Activated CD8-positive, alpha-beta memory T cell treated with anti-CD3 and anti-CD28 coated beads for 1 hour (primary cell): ENCODE results near the gene OPRM1.
"Not testable (repeated sequence)": the region's sequence is repeated elsewhere in the genome, so short reads cannot be mapped to it uniquely, and the experiment has no call there.

Source experiments
- DNase-seq, 2 donors: peaks; one replicate each; pipeline ENCODE4 v3.0.0-alpha.2; 2020; ENCODE audit warnings: low read depth in 1 of 2; ENCODE audit errors: extremely low read depth in 1 of 2

Gene OPRM1

DNA sequence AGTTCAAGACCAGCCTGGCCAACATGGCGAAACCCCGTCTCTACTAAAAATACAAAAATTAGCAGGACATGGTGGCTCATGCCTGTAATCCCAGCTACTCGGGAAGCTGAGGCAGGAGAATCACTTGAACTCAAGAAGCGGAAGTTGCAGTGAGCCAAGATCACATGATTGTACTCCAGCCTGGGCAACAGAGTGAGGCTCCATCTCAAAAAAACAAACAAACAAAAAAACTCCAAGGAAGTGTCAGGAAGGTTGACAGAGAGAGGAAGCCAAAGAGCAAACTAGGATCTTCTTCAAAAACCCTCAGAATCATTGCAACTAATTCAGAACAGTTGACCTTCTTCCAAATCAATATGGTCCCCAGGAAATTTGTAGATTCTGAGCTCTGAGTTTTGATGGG lies 162.6 kb downstream of the OPRM1 start:
- DNase-seq: not testable (repeated sequence)

DNA sequence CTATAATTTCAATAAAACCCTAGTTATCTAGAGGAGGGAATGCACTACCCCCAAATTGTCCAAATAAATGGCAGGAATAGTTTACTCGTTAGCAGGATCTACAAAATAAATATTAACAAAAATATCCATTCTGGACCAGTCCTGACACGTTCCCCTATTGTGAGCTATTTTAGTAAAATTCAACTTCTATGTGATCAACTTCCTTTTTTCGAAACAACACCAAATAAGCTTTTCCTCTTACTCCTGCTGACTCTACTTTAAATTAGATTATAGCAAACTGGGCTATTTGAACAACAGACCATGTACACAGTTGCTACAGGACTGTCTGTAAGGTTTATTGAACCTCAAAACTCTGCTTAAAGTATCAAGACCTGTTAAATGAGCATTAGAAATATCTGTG lies 163.3 kb downstream of the OPRM1 start:
- DNase-seq: no peak

DNA sequence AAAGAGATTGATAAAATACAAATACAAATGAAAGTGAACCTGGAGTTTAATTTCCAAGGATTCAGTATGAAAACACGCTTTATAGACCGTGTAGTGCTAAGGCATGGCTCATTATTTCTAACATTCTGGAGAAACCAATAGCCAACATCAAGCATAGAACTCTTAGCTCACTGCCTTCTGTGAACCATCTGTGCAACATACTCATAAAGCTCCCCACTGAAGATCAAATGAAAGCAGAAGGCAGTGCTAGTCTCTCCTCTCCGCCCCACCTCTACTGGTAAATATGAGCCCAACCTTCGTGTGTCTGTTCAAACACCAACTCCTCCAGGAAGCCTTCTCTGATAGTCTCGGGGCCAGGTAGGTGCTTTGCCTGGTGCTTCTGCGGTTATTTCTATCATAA lies 163.9 kb downstream of the OPRM1 start:
- no peak for DNase-seq

DNA sequence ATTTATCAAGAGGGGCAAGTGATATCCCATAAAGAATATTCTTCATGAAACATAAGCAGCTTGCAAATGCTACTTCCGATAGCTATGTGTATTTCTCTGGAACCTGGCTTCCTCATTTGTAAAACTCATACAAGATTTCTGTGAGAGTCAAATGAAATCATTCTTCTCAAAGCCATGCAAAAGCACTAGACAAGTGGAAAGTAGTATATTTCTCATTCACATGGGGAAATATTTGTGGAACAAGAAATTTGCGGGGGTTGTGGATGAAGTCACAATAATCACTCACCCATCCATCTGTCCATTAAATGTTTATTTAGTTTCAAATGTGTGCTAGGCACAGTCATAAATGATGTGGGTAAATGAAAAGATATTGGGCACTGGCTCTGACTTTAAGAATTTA lies 167.1 kb downstream of the OPRM1 start:
- DNase-seq: no peak

DNA sequence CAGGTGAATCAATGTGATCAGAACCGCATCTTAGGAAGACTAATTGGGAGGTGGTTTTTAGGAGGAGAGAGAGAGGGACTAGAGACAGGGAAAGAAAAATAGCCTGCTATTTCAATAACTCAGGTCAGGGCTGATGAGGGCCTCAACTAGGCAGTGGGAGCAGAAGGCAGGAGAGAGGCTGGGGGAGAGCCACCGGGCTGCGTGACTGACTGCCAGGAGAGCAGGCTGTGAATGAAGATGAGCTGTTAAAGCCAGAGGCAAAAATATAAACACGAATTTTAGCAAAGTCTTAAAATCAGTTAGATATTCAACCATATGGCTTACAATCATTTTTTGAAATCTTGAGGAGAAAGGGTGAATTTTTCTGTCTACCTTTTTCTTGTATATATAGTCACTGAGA lies 168.0 kb downstream of the OPRM1 start:
- DNase-seq: no peak

DNA sequence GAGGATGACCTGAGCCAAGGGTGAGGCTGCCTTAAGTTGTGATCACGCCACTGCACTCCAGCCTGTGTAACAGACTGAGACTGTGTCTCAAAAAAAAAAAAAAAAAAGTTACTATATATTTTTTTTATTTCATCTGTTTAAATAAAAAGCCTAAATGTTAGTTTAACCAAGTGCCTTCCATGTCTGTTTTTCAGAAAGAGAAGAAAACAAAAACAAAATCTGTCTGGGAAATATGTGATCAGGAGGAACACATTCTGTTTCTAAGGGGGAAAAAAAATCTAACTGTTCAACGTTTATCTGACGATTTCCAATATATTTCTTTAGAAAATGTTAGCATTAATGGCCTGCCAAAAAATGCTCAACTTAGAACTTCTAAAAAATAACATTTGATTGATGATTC lies 170.5 kb downstream of the OPRM1 start:
- no peak for DNase-seq

DNA sequence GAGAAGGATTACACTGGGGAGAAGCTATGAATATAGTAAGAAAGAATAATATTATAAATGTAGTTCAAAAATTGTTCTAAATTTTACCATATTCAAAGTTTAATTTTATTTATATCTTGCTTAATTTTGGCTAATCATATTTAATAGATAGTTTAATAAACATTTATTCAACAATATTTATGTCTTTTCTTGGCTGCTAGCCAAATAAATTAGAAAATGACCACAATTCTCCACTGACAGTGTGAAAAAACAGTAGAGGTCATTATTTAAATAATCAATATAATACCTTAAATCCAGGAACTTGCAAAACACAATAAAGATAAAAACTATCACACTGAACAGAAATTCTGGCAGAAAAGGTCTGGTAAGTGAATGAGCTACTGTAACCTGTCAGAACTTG lies 171.6 kb downstream of the OPRM1 start:
- DNase-seq: no peak

DNA sequence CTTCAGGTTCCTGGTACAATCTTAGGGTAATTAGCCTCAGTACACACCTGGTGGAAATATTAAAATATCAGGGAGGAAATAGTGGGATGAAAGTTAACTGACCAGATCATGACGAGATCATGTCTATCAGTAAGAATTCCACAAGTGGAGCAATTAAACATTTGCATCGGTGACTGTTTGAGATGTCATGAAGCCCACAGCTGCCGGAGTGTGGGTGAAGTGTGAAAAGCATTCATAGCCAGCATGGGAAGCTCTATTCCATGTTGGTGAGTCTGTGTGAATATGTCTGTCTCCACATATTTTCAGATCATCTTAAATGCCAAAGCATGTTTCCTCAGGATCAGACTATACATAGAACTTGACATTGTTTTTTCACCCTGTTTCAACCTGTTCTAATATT lies 174.7 kb downstream of the OPRM1 start:
- DNase-seq: no peak

DNA sequence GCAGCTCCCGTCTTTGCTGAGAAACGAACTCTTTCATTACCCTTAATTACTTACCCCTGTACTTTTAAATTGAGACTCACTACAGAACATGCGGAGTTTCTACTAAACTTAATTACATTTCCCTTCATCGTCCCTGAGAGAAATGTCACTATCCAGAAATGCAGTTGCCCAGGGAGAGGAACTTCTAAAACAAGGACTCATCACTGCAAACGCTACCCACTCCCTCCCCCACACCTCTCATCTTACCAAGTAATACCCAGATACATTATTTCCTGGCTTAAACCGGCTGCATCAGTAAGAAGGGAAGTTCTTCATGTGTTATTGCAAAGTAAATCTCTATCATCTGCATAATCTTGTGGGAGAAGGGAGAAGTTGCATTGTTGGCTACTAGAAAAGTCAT lies 179.3 kb downstream of the OPRM1 start:
- DNase-seq: no peak

DNA sequence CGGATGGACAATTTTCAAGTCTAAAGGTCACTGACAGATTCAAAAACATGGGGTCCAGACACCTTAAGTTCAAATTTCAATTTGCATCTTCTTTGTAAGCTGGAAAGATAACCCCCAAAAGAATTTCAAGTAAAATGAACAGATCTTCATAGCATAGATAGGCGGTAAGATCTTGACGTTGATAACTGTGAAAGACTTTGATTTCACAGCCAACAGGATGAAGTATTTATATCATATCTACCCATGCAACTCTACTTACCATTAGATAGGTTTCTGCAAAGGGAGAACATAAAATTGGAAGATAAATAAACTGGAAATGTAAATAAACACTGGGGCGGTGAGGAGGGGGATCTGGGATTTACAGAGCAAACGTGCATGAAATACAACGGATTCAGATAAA lies 179.7 kb downstream of the OPRM1 start:
- DNase-seq: no peak

DNA sequence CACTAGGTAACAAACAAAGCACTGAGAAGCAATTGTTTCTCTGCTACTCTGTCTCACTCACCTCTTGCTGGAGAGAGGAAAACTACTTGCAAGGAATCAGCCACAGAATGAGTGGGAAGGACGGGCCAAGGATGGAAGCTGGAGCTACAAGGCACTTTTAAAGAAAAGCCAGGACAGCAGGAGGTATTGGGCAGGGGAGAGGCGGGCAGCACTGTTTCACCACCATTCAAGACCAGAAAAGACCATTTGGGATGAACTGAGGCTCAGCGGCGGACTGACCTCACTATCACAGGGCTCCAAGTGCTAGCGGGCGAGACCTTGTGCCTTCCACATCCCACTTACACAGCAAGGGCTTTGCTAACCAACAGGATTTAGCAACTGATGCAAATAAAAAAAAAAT lies 180.2 kb downstream of the OPRM1 start:
- no peak for DNase-seq

DNA sequence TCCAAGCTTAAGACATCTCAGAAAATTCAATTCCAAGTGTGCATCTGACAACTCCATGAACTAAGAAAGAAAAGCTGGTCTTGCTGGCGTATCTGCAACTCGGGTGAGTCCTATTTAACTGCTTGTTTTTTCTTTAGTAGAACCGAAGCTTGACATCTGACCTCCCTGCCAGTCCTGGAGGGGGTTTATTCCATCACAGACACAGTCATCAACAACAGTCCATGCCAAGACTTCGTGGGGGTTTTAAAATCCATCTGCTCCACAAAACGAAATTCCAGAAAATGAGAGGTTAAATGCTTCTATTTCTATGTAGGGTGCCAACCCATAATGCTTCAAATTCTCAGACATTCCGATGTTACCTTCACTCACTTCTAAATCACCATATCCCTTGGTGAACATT lies 183.7 kb downstream of the OPRM1 start:
- DNase-seq: no peak

DNA sequence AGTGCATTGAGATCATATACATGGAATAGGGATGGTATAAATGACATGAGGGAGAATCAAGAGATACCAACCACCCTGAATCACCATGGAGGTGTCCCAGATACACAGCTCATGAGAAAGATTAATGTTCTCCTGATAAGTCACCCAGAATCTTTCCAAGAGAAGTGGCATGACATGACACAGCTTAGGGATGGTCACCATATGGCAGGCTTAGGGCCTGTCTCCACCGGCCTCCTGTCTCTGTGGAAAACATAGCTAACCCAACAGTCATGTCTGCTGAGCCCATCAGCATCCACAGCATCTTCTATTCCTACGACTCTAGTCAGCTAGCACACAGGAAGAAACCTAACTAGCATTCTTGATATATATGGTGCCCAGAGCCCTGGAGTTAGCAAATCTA lies 184.3 kb downstream of the OPRM1 start:
- DNase-seq: no peak

DNA sequence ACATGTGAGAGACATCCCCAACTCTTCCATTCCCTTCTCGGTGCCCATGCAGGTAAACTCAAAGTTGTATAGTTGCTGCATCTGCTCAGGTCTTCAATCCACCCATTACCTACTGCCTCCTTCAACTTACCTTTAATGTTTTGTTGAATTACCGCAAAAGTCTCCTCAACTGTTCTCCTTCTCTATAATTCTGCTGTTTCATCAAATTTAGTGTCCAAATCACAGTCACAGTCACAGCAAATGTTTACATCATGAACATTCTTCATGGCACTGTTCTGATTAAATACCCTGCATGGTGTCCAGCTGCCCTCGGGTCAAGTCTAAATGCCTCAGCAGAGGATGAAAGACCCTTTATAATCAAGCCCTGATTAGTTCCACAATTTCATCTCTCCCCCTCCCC lies 187.4 kb downstream of the OPRM1 start:
- DNase-seq: no peak

DNA sequence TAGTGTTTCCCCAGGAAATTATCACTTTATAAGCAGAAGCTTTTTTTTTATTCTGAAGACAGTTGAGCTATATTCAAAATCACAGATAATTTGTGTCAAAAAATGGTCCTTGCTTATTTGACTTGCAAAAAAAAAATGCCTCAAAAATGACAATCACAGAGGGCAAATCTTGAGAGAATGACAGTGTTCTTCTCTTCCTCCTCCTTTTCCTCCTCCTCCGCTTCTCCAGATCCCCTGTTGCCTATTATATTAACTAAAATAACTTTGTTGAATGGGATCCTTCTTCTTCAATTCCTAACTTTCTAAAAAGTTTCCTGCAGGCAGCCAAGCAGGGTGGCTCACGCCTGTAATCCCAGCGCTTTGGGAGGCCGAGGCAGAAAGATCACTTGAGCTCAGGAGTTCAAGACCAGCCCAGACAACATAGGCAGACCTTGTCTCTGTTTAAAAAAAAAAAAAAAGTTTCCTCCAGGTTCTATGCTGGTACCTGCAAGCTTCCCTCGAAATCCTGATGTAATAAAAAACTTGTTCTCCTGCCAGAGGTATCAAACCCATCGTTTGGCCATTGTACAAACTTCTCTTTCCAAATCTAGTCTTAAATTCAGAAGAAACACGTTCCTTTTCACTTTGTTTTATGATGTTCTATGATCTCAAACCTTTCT lies 189.0 kb downstream of the OPRM1 start:
- no peak for DNase-seq

DNA sequence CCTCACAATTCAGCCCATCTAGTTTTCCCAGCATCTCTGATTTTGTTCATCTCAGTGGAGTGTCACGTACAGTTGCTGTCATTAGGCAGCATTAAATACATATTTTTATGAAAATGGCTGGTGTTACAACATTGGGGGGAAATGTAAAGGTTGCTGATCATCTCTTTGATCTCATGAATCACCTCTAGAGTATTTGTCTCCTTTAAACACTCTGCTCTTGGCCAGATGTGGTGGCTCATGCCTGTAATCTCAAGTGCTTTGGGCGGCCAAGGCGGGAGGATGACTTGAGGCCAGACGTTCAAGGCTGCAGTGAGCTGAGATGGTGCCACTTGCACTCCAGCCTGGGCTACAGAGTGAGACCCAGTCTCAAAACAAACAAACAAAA lies 189.5 kb downstream of the OPRM1 start:
- no peak for DNase-seq

DNA sequence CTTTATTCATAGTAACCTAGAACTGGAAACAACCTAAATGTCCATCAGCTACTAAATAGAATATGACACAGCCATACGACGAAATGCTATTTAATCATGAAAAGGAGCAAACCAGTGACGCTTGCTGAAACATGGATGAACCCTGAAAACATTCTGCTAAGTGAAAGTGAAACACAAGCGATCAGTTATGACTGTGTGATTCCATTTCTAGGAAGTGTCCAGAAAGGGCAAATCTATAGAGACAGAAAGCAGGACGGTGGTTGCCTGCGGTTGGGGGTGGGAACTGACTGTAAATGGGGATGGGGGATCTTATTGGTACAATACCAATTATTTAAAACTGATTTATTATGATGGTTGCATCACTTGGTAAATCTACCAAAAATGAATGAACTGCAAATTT lies 190.7 kb downstream of the OPRM1 start:
- DNase-seq: no peak

DNA sequence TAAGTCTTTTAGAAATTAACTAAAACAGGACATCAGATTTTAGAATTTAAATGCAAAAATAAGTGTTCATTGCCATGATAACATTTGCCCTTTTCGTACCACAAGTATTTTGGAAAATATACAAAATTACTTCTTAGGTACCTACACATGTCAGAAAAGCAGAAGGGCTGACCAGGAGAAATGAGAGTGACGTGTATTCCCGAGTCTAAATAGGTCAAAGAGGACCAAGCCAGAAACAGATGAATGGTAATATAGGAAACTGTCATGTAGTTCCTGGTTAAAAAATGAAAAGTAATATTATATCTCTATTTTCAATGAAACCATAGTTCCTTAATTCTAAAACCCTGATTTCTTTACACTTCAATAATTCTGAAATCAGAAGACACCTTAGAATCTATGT lies 191.4 kb downstream of the OPRM1 start:
- no peak for DNase-seq

DNA sequence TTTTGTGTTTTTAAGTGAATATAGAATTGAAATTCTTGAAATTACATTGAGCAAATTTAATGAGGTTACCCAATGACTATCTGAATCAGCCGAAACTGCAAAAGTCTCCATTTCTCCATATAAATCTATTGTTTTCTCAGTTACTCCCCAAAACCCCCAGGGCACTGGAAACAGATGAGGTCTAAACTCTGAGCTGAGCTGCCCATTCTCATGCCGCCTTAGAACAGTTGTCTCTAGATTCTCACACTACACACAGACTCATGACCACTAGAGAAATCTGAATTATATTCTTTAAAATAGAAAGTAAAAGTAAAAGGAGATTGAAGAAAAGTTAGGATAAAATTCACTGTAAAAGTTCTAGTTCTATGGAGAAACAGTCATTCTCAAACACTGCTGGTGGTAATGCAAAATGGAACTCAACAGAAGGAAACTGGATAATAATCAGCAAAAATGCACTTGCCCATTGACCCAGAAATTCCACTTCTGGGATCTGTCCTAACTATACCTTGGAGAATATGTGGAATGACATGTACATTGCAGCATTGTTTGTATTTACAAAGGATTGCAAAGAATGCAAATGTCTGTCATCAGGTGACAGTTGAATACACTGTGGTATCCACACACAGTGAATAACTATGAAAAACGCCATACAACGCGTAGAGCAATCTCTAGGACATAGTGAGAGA lies 192.0 kb downstream of the OPRM1 start:
- DNase-seq: no peak

DNA sequence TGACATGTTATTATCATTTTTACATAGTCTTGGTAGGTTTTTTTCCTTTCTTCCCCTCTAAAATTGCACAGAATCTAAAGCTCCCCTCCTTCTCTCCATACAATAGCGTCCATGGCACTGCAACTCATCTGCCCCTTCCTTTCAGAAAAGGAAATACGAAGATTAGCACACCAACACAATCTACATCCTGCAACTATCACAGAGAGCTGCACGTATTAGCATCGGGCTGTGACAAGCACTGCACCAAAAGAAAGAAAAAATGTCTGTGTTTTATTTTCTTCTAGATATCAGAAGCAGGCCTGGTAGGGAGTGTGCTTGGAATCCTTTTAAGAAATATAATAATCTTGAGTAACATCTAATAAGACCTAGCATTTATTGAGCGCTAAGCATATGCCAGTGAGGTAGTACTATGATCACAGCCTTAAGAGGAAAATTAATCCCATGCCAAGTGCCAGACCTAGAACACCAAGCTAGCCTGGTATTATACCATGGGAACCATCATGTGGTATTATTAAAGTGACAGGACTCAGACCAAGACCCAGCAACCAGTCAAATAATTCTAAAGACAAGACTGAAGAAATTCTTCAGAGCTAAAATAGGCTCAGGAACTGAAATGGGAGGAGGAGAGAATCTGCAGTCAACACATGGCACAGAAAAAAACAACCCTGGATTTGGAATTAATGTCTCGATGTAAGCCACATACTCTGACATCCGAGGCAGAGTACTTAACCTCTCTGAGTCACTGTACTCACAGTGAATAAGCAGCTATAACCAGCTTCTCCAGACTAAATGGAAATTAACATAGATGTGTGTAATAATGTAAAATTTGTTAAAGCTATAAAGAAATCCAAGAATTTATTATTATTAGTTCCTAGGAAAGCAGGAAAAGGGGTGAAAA lies 193.2 kb downstream of the OPRM1 start:
- no peak for DNase-seq

DNA sequence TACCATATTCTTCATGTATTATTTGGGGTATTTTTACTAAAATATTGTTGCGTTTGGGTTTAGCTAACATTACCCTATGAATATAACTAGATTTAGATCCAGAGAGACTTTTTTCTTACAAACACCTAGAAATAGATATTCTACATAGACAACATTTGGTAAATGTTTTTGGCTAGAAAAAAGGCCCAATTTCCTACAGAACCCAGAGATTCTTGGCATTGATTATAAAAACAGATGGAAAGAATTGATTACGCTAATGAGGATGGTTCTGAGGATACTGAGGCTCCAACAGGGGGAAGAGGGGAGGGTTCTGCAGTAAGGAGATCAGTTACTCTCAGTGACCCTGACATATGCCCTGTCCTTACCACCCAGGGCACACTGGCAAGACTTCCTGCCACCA lies 194.3 kb downstream of the OPRM1 start:
- no peak for DNase-seq
